ENCODE measurements around the gene SKAP2.

Gene SKAP2

GRCh38 chr7:26897928-26898327 is 33.5 kb upstream of the SKAP2 start:
- TF ChIP-seq ZNF274 (IDR thresholded peaks at IDR 0.05; ENCODE audit: low read depth, low read length) (no peak), SUZ12 (IDR thresholded peaks at IDR 0.05; ENCODE audit: extremely low read depth, insufficient read depth, insufficient read length) (no peak), YY1 (IDR thresholded peaks at IDR 0.05; ENCODE audit: insufficient read depth, insufficient read length) (no peak)
- H3K9me3 ChIP-seq (ENCODE audit: insufficient read depth, low read length): no peaks in the 10 kb centered on the region
- no peaks in the 10 kb centered on the region for H3K36me3 ChIP-seq (ENCODE audit: insufficient read depth, insufficient read length, low read length)
- H3K4me3 ChIP-seq (ENCODE audit: insufficient read length, low read depth): no peak overlapping the region
- DNase-seq (ENCODE audit: low read depth, low spot score): no peak
- H3K4me1 ChIP-seq (ENCODE audit: insufficient read depth, insufficient read length): no peaks in the 10 kb centered on the region
- no peaks in the 10 kb centered on the region for H3K27me3 ChIP-seq (ENCODE audit: insufficient read depth, insufficient read length)
- no peak overlapping the region for H3K9ac ChIP-seq (ENCODE audit: insufficient read length, low read depth)

- Histone ChIP-seq H3K9ac (ENCODE audit: insufficient read length, low read depth) (no peak overlapping the region), H3K27me3 (ENCODE audit: insufficient read depth, insufficient read length) (no peaks in the 10 kb centered on the region), H3K4me1 (ENCODE audit: insufficient read depth, insufficient read length) (no peaks in the 10 kb centered on the region), H3K9me3 (ENCODE audit: insufficient read depth, low read length) (no peaks in the 10 kb centered on the region), H3K4me3 (ENCODE audit: insufficient read length, low read depth) (no peak overlapping the region), H3K36me3 (ENCODE audit: insufficient read depth, insufficient read length, low read length) (no peaks in the 10 kb centered on the region)
- no peak for DNase-seq (ENCODE audit: low read depth, low spot score)
- TF ChIP-seq ZNF274 (IDR thresholded peaks at IDR 0.05; ENCODE audit: low read depth, low read length) (no peak), YY1 (IDR thresholded peaks at IDR 0.05; ENCODE audit: insufficient read depth, insufficient read length) (no peak), SUZ12 (IDR thresholded peaks at IDR 0.05; ENCODE audit: extremely low read depth, insufficient read depth, insufficient read length) (no peak)
These were observed 27.3 kb upstream of the SKAP2 start for GRCh38 chr7:26891400-26892350.

DNA sequence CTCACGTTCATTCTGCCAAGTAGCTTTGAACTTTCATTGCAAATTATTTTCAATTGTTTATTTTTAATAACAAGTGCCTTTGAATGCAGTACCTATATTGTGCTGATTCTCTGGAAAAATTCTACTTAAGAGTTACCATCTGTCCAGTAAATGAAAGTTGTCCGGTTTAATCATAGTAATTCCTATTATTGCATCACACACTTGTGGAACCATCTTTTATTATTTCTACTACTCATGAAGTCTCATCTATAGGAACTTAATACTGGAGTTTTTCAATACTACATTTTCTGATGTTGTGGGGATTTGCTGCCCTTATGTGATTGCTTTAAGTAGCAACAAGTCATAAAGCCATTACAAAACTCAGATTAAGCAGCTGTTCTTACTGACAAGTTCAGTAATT is 16.5 kb upstream of the SKAP2 start:
- no peak overlapping the region for H3K9ac ChIP-seq (ENCODE audit: insufficient read length, low read depth)
- no peaks in the 10 kb centered on the region for H3K27me3 ChIP-seq (ENCODE audit: insufficient read depth, insufficient read length)
- H3K4me3 ChIP-seq (ENCODE audit: insufficient read length, low read depth): no peak overlapping the region
- peaks cover 12% of the 10 kb centered on the region; the same call in 1 of the 2 replicates for H3K9me3 ChIP-seq (ENCODE audit: insufficient read depth, low read length)
- H3K4me1 ChIP-seq (ENCODE audit: insufficient read depth, insufficient read length): no peaks in the 10 kb centered on the region
- H3K36me3 ChIP-seq (ENCODE audit: insufficient read depth, insufficient read length, low read length): no peaks in the 10 kb centered on the region
- TF ChIP-seq SUZ12 (IDR thresholded peaks at IDR 0.05; ENCODE audit: extremely low read depth, insufficient read depth, insufficient read length) (no peak), YY1 (IDR thresholded peaks at IDR 0.05; ENCODE audit: insufficient read depth, insufficient read length) (no peak), ZNF274 (IDR thresholded peaks at IDR 0.05; ENCODE audit: low read depth, low read length) (no peak)
- no peak for DNase-seq (ENCODE audit: low read depth, low spot score)

GRCh38 chr7:26879671-26880070 is 15.3 kb upstream of the SKAP2 start:
- H3K9me3 ChIP-seq (ENCODE audit: insufficient read depth, low read length): peaks cover 5% of the 10 kb centered on the region; the same call in 1 of the 2 replicates
- no peak for TF ChIP-seq ZNF274 (IDR thresholded peaks at IDR 0.05; ENCODE audit: low read depth, low read length)
- TF ChIP-seq YY1 (IDR thresholded peaks at IDR 0.05; ENCODE audit: insufficient read depth, insufficient read length): no peak
- TF ChIP-seq SUZ12 (IDR thresholded peaks at IDR 0.05; ENCODE audit: extremely low read depth, insufficient read depth, insufficient read length): no peak
- DNase-seq (ENCODE audit: low read depth, low spot score): no peak
- no peaks in the 10 kb centered on the region for H3K36me3 ChIP-seq (ENCODE audit: insufficient read depth, insufficient read length, low read length)
- H3K9ac ChIP-seq (ENCODE audit: insufficient read length, low read depth): no peak overlapping the region
- no peak overlapping the region for H3K4me3 ChIP-seq (ENCODE audit: insufficient read length, low read depth)
- no peaks in the 10 kb centered on the region for H3K27me3 ChIP-seq (ENCODE audit: insufficient read depth, insufficient read length)
- no peaks in the 10 kb centered on the region for H3K4me1 ChIP-seq (ENCODE audit: insufficient read depth, insufficient read length)

- no peak for TF ChIP-seq YY1 (IDR thresholded peaks at IDR 0.05; ENCODE audit: insufficient read depth, insufficient read length)
- no peak for TF ChIP-seq ZNF274 (IDR thresholded peaks at IDR 0.05; ENCODE audit: low read depth, low read length)
- no peak for TF ChIP-seq SUZ12 (IDR thresholded peaks at IDR 0.05; ENCODE audit: extremely low read depth, insufficient read depth, insufficient read length)
- Histone ChIP-seq H3K27me3 (ENCODE audit: insufficient read depth, insufficient read length) (peaks cover 5% of the 10 kb centered on the region), H3K9me3 (ENCODE audit: insufficient read depth, low read length) (no peaks in the 10 kb centered on the region), H3K4me3 (ENCODE audit: insufficient read length, low read depth) (no peak overlapping the region), H3K36me3 (ENCODE audit: insufficient read depth, insufficient read length, low read length) (no peaks in the 10 kb centered on the region), H3K9ac (ENCODE audit: insufficient read length, low read depth) (no peak overlapping the region), H3K4me1 (ENCODE audit: insufficient read depth, insufficient read length) (no peaks in the 10 kb centered on the region)
- DNase-seq (ENCODE audit: low read depth, low spot score): no peak
These were observed 4.6 kb upstream of the SKAP2 start for GRCh38 chr7:26868841-26869495.

- peaks cover 41% of the 10 kb centered on the region for H3K27me3 ChIP-seq (ENCODE audit: insufficient read depth, insufficient read length)
- peak overlapping the region; percentile 73 for H3K9ac ChIP-seq (ENCODE audit: insufficient read length, low read depth)
- H3K4me1 ChIP-seq (ENCODE audit: insufficient read depth, insufficient read length): no peaks in the 10 kb centered on the region
- DNase-seq (ENCODE audit: low read depth, low spot score): no peak
- peak overlapping the region; percentile 59 for H3K4me3 ChIP-seq (ENCODE audit: insufficient read length, low read depth)
- no peaks in the 10 kb centered on the region for H3K36me3 ChIP-seq (ENCODE audit: insufficient read depth, insufficient read length, low read length)
- H3K9me3 ChIP-seq (ENCODE audit: insufficient read depth, low read length): no peaks in the 10 kb centered on the region
- TF ChIP-seq SUZ12 (IDR thresholded peaks at IDR 0.05; ENCODE audit: extremely low read depth, insufficient read depth, insufficient read length) (no peak), ZNF274 (IDR thresholded peaks at IDR 0.05; ENCODE audit: low read depth, low read length) (no peak), YY1 (IDR thresholded peaks at IDR 0.05; ENCODE audit: insufficient read depth, insufficient read length) (no peak)
These were observed 651 bp upstream of the SKAP2 start for GRCh38 chr7:26865094-26865388.

All from NT2/D1 (cell line).